ENCODE data around the gene TRIM4. TPM values are rescaled to one million over a fixed set of nuclear protein-coding genes. Genes with fewer than 3 reads are reported as not detected.
"Not testable (repeated sequence)": the region's sequence is repeated elsewhere in the genome, so short reads cannot be mapped to it uniquely, and the experiment has no call there.

The TRIM4 gene
- total RNA-seq, 1 donor from 2014 or later, result 18.7 TPM

GRCh38 chr7:99893280-99893679 lies 26.1 kb downstream of the TRIM4 start:
- no peak overlapping the region for H3K4me3 ChIP-seq (ENCODE audit: low read depth, low read length)
- TF ChIP-seq CTCF (conservative IDR thresholded peaks at IDR 0.05; ENCODE audit: low read depth, low read length), result no peak
- no peak for DNase-seq (ENCODE audit: low read depth)

- DNase-seq (ENCODE audit: low read depth); H3K4me3 ChIP-seq (ENCODE audit: low read depth, low read length): not testable (repeated sequence)
These were observed 29.0 kb downstream of the TRIM4 start for GRCh38 chr7:99890348-99890747.

GRCh38 chr7:99888366-99888765 lies 31.0 kb downstream of the TRIM4 start:
- H3K4me3 ChIP-seq (ENCODE audit: low read depth, low read length); DNase-seq (ENCODE audit: low read depth): not testable (repeated sequence)

GRCh38 chr7:99881370-99881769 lies 38.0 kb downstream of the TRIM4 start:
- no peak overlapping the region for H3K4me3 ChIP-seq (ENCODE audit: low read depth, low read length)
- TF ChIP-seq CTCF (conservative IDR thresholded peaks at IDR 0.05; ENCODE audit: low read depth, low read length), result no peak
- DNase-seq (ENCODE audit: low read depth), result no peak

GRCh38 chr7:99876933-99877332 lies 42.4 kb downstream of the TRIM4 start, which contains the start of gene OR2AE1:
TSS of gene OR2AE1 (minus strand) at chr7:99877033. CDS start at chr7:99877033, 0 bp downstream.
- DNase-seq (ENCODE audit: low read depth), result no peak
- H3K4me3 ChIP-seq (ENCODE audit: low read depth, low read length), result no peak within 1 kb of the TSS
- TF ChIP-seq CTCF (conservative IDR thresholded peaks at IDR 0.05; ENCODE audit: low read depth, low read length), result no peak

- no peak overlapping the region for H3K4me3 ChIP-seq (ENCODE audit: low read depth, low read length)
- TF ChIP-seq CTCF (conservative IDR thresholded peaks at IDR 0.05; ENCODE audit: low read depth, low read length), result no peak
- no peak for DNase-seq (ENCODE audit: low read depth)
These were observed 42.8 kb downstream of the TRIM4 start for GRCh38 chr7:99876491-99876890.

GRCh38 chr7:99868246-99868645 lies 51.1 kb downstream of the TRIM4 start:
- TF ChIP-seq CTCF (conservative IDR thresholded peaks at IDR 0.05; ENCODE audit: low read depth, low read length), result no peak
- DNase-seq (ENCODE audit: low read depth), result no peak
- H3K4me3 ChIP-seq (ENCODE audit: low read depth, low read length), result no peak overlapping the region

GRCh38 chr7:99867477-99867876 lies 51.9 kb downstream of the TRIM4 start:
- H3K4me3 ChIP-seq (ENCODE audit: low read depth, low read length); DNase-seq (ENCODE audit: low read depth): not testable (repeated sequence)

- H3K4me3 ChIP-seq (ENCODE audit: low read depth, low read length), result no peak overlapping the region
- DNase-seq (ENCODE audit: low read depth), result no peak
- TF ChIP-seq CTCF (conservative IDR thresholded peaks at IDR 0.05; ENCODE audit: low read depth, low read length), result no peak
These were observed 55.4 kb downstream of the TRIM4 start for GRCh38 chr7:99863847-99864440.

All from epithelial cell of proximal tubule (primary cell).